Measurements from ENCODE around the gene MAP2K6. TPM values are rescaled to one million over a fixed set of nuclear protein-coding genes. Genes with fewer than 3 reads are reported as not detected.

Gene MAP2K6
- polyA plus RNA-seq, 1 of the 3 experiments (the other 2 are of a cell fraction) = 6.7 TPM

- DNase-seq = no peak
- Histone ChIP-seq H2AFZ (ENCODE audit: low read depth) (no peak overlapping the region), H3K36me3 (replicated peaks in 1 of 2; ENCODE audit: control insufficient read depth in 1 of 2, insufficient read depth in 2 of 2, low read length in 1 of 2) (no peaks in the 10 kb centered on the region), H4K20me1 (ENCODE audit: insufficient read depth) (no peaks in the 10 kb centered on the region), H3K4me3 (ENCODE audit: low read depth in 2 of 2, low read length in 1 of 2) (no peak overlapping the region), H3K9me2 (no peaks in the 10 kb centered on the region), H3K79me2 (ENCODE audit: insufficient read depth) (no peaks in the 10 kb centered on the region), H3K9me3 (no peaks in the 10 kb centered on the region), H3K27ac (ENCODE audit: low read depth in 2 of 2, low read length in 1 of 2) (no peak overlapping the region), H3K4me1 (ENCODE audit: control insufficient read depth in 1 of 2, insufficient read depth in 2 of 2, low read depth in 1 of 2, low read length in 1 of 2) (peaks cover 0 to 8% of the 10 kb centered on the region in 2 experiments; a peak in 2 of 4 replicates), H3F3A (replicated peaks; ENCODE audit: insufficient read depth) (peaks cover 8% of the 10 kb centered on the region), H3K9ac (no peak overlapping the region), H3K4me2 (no peak overlapping the region), H3K27me3 (ENCODE audit: insufficient read depth) (no peaks in the 10 kb centered on the region)
- CTCF ChIA-PET = interaction anchor here (0.8 to 4.3 kb wide), 5 partner anchors 11 to 973 kb away, joined by 3 to 24 read pairs (median 6); no protein-coding TSS in a partner anchor
- TF ChIP-seq SMC3 (IDR thresholded peaks at IDR 0.05; ENCODE audit: low read depth, low read length) (no peak), POLR2AphosphoS5 (IDR thresholded peaks at IDR 0.05; ENCODE audit: low read depth, low read length) (no peak), SIN3A (IDR thresholded peaks at IDR 0.05; ENCODE audit: borderline replicate concordance, low read depth, low read length) (no peak), FOXM1 (IDR thresholded peaks at IDR 0.05; ENCODE audit: low read depth) (no peak), USF2 (IDR thresholded peaks at IDR 0.05; ENCODE audit: borderline replicate concordance, low read depth, low read length) (no peak), CHD2 (IDR thresholded peaks at IDR 0.05; ENCODE audit: low read length, partially characterized antibody) (no peak), JUND (IDR thresholded peaks at IDR 0.05) (no peak), FOXJ3 (CRISPR knock-in tag; IDR thresholded peaks at IDR 0.05) (no peak), FOSL2 (IDR thresholded peaks at IDR 0.05; ENCODE audit: borderline replicate concordance, low read depth) (no peak), CTCF (IDR thresholded peaks at IDR 0.05) (no peak), EP300 (IDR thresholded peaks at IDR 0.05; ENCODE audit: borderline replicate concordance in 1 of 2, low read depth in 1 of 2, low read length in 1 of 2) (no peak), MEF2A (IDR thresholded peaks at IDR 0.05; ENCODE audit: borderline replicate concordance, low read depth) (no peak), NFIC (IDR thresholded peaks at IDR 0.05; ENCODE audit: borderline replicate concordance) (no peak), NRF1 (IDR thresholded peaks at IDR 0.05; ENCODE audit: low read depth, low read length) (no peak), RXRA (IDR thresholded peaks at IDR 0.05; ENCODE audit: borderline replicate concordance, low read depth) (no peak), GATA2 (CRISPR knock-in tag; IDR thresholded peaks at IDR 0.05) (no peak), YY1 (IDR thresholded peaks at IDR 0.05; ENCODE audit: low read depth) (no peak)
- TF ChIP-seq, protein P1, sequence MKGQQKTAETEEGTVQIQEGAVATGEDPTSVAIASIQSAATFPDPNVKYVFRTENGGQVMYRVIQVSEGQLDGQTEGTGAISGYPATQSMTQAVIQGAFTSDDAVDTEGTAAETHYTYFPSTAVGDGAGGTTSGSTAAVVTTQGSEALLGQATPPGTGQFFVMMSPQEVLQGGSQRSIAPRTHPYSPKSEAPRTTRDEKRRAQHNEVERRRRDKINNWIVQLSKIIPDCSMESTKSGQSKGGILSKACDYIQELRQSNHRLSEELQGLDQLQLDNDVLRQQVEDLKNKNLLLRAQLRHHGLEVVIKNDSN (IDR thresholded peaks at IDR 0.05; ENCODE audit: borderline replicate concordance, low read depth) = no peak
- TF ChIP-seq, protein P2, sequence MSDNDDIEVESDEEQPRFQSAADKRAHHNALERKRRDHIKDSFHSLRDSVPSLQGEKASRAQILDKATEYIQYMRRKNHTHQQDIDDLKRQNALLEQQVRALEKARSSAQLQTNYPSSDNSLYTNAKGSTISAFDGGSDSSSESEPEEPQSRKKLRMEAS (IDR thresholded peaks at IDR 0.05; ENCODE audit: low read depth) = no peak
- TF ChIP-seq, protein P3, sequence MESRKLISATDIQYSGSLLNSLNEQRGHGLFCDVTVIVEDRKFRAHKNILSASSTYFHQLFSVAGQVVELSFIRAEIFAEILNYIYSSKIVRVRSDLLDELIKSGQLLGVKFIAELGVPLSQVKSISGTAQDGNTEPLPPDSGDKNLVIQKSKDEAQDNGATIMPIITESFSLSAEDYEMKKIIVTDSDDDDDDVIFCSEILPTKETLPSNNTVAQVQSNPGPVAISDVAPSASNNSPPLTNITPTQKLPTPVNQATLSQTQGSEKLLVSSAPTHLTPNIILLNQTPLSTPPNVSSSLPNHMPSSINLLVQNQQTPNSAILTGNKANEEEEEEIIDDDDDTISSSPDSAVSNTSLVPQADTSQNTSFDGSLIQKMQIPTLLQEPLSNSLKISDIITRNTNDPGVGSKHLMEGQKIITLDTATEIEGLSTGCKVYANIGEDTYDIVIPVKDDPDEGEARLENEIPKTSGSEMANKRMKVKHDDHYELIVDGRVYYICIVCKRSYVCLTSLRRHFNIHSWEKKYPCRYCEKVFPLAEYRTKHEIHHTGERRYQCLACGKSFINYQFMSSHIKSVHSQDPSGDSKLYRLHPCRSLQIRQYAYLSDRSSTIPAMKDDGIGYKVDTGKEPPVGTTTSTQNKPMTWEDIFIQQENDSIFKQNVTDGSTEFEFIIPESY (IDR thresholded peaks at IDR 0.05; ENCODE audit: borderline replicate concordance, low read depth) = no peak
- POLR2A ChIA-PET = no interaction called here
- 84% methylated on average over 5 of the region's 5 CpGs for WGBS (ENCODE audit: low lambda C conversion rate)
Measured at GRCh38 chr17:69579961-69580677, 165.6 kb downstream of the MAP2K6 start.
